Trophoblast cell (in vitro differentiated cells and primary cell): ENCODE data around the gene BICD2.
A peak's percentile ranks its signal among the peaks of the same experiment; 100 is the strongest.

Experiments
- DNase-seq, 2 donors: peaks; one replicate each; pipeline ENCODE4 v3.0.0-alpha.2; 2016
- H2AFZ ChIP-seq: 2 replicates; pipeline ENCODE4 v1.6.1; 2013; ENCODE audit warnings: low read length, moderate library complexity, mild to moderate bottlenecking; ENCODE audit not compliant: insufficient read depth, poor library complexity
- H2AK5ac ChIP-seq: 2 replicates; pipeline ENCODE4 v1.6.1; 2013; ENCODE audit warnings: mild to moderate bottlenecking, low read length
- H2BK120ac ChIP-seq: 2 replicates; pipeline ENCODE4 v1.6.1; 2013; ENCODE audit warnings: low read length, mild to moderate bottlenecking, moderate library complexity; ENCODE audit not compliant: insufficient read depth, poor library complexity
- H2BK12ac ChIP-seq: 2 replicates; pipeline ENCODE4 v1.6.1; 2013; ENCODE audit warnings: mild to moderate bottlenecking, low read length, moderate library complexity
- H2BK5ac ChIP-seq: 2 replicates; pipeline ENCODE4 v1.6.1; 2013; ENCODE audit warnings: low read length, low read depth, moderate library complexity, mild to moderate bottlenecking; ENCODE audit not compliant: poor library complexity
- H3K14ac ChIP-seq: 2 replicates; pipeline ENCODE4 v1.6.1; 2013; ENCODE audit warnings: mild to moderate bottlenecking, low read length
- H3K18ac ChIP-seq: 2 replicates; pipeline ENCODE4 v1.6.1; 2013; ENCODE audit warnings: mild to moderate bottlenecking, low read length
- H3K23ac ChIP-seq: 2 replicates; pipeline ENCODE4 v1.6.1; 2013; ENCODE audit warnings: low read length
- H3K27ac ChIP-seq: 2 replicates; pipeline ENCODE4 v1.5.1; 2013; ENCODE audit warnings: low read depth, mild to moderate bottlenecking, inconsistent platforms, low read length, moderate library complexity
- H3K27me3 ChIP-seq: 2 replicates; pipeline ENCODE4 v1.6.1; 2013; ENCODE audit warnings: inconsistent platforms, mild to moderate bottlenecking, low read length, moderate library complexity; ENCODE audit not compliant: insufficient read depth
- H3K36me3 ChIP-seq, 2 experiments: 1 replicate in 1 of 2; 2 replicates in 1 of 2; pipeline ENCODE4 v1.6.1; 2013; ENCODE audit warnings: low read length in 2 of 2, mild to moderate bottlenecking in 2 of 2, moderate library complexity in 1 of 2; ENCODE audit not compliant: insufficient read depth in 2 of 2, control insufficient read depth in 1 of 2
- H3K4ac ChIP-seq: 2 replicates; pipeline ENCODE4 v1.6.1; 2013; ENCODE audit warnings: low read depth, mild to moderate bottlenecking, low read length, moderate library complexity
- H3K4me1 ChIP-seq, 2 experiments: 1 replicate in 1 of 2; 2 replicates in 1 of 2; pipeline ENCODE4 v1.6.1; 2013; ENCODE audit warnings: low read length in 2 of 2, mild to moderate bottlenecking in 2 of 2, moderate library complexity in 1 of 2; ENCODE audit not compliant: insufficient read depth in 2 of 2, control insufficient read depth in 1 of 2
- H3K4me2 ChIP-seq: 2 replicates; pipeline ENCODE4 v1.6.1; 2013; ENCODE audit warnings: inconsistent platforms, mild to moderate bottlenecking, low read length, moderate library complexity
- H3K4me3 ChIP-seq: 2 replicates; pipeline ENCODE4 v1.5.1; 2013; ENCODE audit warnings: mild to moderate bottlenecking, low read depth, low read length, inconsistent platforms
- H3K79me1 ChIP-seq: one replicate; pipeline ENCODE4 v1.6.1; 2013; ENCODE audit warnings: low read length
- H3K79me2 ChIP-seq: 2 replicates; pipeline ENCODE4 v1.6.1; 2013; ENCODE audit warnings: low read length, mild to moderate bottlenecking; ENCODE audit not compliant: control insufficient read depth, insufficient read depth, poor library complexity
- H3K9ac ChIP-seq: 2 replicates; pipeline ENCODE4 v1.6.1; 2013; ENCODE audit warnings: mild to moderate bottlenecking, low read length
- H3K9me3 ChIP-seq: 2 replicates; pipeline ENCODE4 v1.6.1; 2013; ENCODE audit warnings: low read depth, mild to moderate bottlenecking, control low read depth, inconsistent platforms, low read length; ENCODE audit not compliant: insufficient read depth
- H4K12ac ChIP-seq: 2 replicates; pipeline ENCODE4 v1.6.1; 2013; ENCODE audit warnings: low read depth, mild to moderate bottlenecking, low read length, moderate library complexity
- H4K8ac ChIP-seq: 2 replicates; pipeline ENCODE4 v1.6.1; 2013; ENCODE audit warnings: low read depth, mild to moderate bottlenecking, low read length, moderate library complexity
- H4K91ac ChIP-seq: one replicate; pipeline ENCODE4 v1.6.1; 2013; ENCODE audit warnings: low read depth, mild to moderate bottlenecking, low read length, moderate library complexity
- WGBS: extraction: QIAGEN DNeasy Blood & Tissue Kit; methylation state at CpG from one replicate; pipeline ENCODE4 v1.1.7; 2013; ENCODE audit warnings: missing lambda C conversion rate; ENCODE audit not compliant: insufficient read length, insufficient coverage; ENCODE audit errors: extremely low coverage; 5-methylcytosine and 5-hydroxymethylcytosine counted together

The BICD2 gene

DNA sequence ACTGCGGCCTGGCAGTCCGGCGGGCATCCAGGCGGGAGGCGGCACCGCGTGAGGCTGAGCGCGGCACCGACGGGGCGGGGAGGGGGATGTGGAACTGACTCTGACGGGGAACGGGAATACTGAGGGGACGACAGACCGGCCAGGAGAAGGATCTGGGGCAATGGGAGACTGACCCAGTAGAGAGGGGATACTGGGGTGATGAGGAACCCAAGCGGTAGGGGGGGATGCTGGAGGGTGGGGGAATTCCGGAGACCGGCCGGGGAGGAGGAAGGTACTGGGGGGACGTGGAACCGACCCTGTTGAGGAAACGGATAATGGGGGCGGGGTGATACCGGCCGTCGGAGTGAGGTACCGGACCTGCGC, 95.1 kb downstream of the BICD2 start:
- H4K8ac ChIP-seq, result peak overlapping the region; percentile 89
- WGBS, result no CpG with 5 or more reads among the region's 29 CpGs
- peaks cover 9 to 23% of the 10 kb centered on the region in 2 experiments for H3K4me1 ChIP-seq
- H3K27ac ChIP-seq, result peak overlapping the region; percentile 45
- H3K79me2 ChIP-seq, result peaks cover 11% of the 10 kb centered on the region
- H2AK5ac ChIP-seq, result peak overlapping the region; percentile 27
- peak overlapping the region; percentile 59 for H4K12ac ChIP-seq
- H4K91ac ChIP-seq, result peak overlapping the region; percentile 56
- peak overlapping the region; percentile 54 for H3K4ac ChIP-seq
- peak overlapping the region; percentile 88 for H3K18ac ChIP-seq
- peak overlapping the region; percentile 71 for H3K14ac ChIP-seq
- peak overlapping the region; percentile 42 for H3K9ac ChIP-seq
- peak overlapping the region; percentile 85 for H2AFZ ChIP-seq
- H2BK12ac ChIP-seq, result no peak overlapping the region
- H3K4me3 ChIP-seq, result peak overlapping the region; percentile 92
- peaks cover 4 to 11% of the 10 kb centered on the region in 2 experiments for H3K36me3 ChIP-seq
- DNase-seq, result no peak
- H2BK5ac ChIP-seq, result peak overlapping the region; percentile 67
- peak overlapping the region; percentile 43 for H2BK120ac ChIP-seq
- peak overlapping the region; percentile 98 for H3K4me2 ChIP-seq
- no peaks in the 10 kb centered on the region for H3K27me3 ChIP-seq
- no peaks in the 10 kb centered on the region for H3K9me3 ChIP-seq
- peaks cover 11% of the 10 kb centered on the region for H3K79me1 ChIP-seq
- H3K23ac ChIP-seq, result no peak overlapping the region

DNA sequence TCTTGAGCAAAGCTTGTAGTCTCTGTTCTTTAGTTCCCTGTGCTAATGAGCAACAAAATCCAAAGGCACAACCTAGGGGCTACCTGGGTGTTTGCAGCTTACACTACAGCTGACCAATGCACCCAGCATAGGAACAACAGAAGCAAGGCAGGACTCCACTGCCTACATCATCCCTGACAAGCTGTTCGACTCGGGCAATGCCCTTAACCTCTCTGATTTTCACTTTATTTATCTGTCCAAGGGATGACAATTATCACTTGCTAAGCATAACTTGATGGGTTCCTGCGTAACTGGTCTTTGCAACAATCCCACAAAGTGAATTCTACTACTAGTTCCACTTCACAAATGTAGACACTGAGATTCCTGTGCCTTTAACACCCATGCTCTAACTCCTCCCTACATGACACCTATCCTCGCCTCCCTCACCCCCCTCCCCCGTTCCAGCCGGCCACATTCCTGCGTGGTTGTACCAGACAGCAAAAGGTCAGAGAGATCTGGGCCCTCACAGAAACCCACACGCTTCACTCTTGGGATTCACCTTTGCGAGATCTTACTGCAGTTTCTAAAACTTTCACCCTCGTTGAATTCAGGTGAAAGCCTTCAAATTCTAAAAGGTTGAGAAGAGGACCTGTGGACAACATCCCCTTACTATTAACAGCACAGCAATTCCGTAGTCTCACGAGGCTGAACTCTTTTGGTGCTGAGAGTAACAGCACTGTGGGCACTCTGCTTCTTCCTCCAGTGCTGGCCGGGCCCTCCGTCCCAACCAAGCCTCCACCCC, 95.7 kb downstream of the BICD2 start:
- Histone ChIP-seq H3K9ac (peak overlapping the region; percentile 42), H3K27ac (peak overlapping the region; percentile 45), H3K9me3 (no peaks in the 10 kb centered on the region), H2BK5ac (peak overlapping the region; percentile 8), H3K4me1 (peaks cover 11 to 23% of the 10 kb centered on the region in 2 experiments), H3K18ac (peak overlapping the region; percentile 88), H4K91ac (peak overlapping the region; percentile 56), H3K79me2 (peaks cover 12% of the 10 kb centered on the region), H3K23ac (no peak overlapping the region), H3K4ac (peak overlapping the region; percentile 54), H2AFZ (peak overlapping the region; percentile 33), H3K27me3 (no peaks in the 10 kb centered on the region), H3K4me3 (peak overlapping the region; percentile 92), H3K79me1 (peaks cover 11% of the 10 kb centered on the region), H3K36me3 (peaks cover 5 to 15% of the 10 kb centered on the region in 2 experiments), H2BK120ac (peak overlapping the region; percentile 2), H2AK5ac (no peak overlapping the region), H3K4me2 (peak overlapping the region; percentile 98), H2BK12ac (no peak overlapping the region), H4K12ac (peak overlapping the region; percentile 13), H3K14ac (peak overlapping the region; percentile 71), H4K8ac (peak overlapping the region; percentile 89)
- WGBS, result no CpG with 5 or more reads among the region's 14 CpGs
- DNase-seq, result peak; percentile 69 to 75

DNA sequence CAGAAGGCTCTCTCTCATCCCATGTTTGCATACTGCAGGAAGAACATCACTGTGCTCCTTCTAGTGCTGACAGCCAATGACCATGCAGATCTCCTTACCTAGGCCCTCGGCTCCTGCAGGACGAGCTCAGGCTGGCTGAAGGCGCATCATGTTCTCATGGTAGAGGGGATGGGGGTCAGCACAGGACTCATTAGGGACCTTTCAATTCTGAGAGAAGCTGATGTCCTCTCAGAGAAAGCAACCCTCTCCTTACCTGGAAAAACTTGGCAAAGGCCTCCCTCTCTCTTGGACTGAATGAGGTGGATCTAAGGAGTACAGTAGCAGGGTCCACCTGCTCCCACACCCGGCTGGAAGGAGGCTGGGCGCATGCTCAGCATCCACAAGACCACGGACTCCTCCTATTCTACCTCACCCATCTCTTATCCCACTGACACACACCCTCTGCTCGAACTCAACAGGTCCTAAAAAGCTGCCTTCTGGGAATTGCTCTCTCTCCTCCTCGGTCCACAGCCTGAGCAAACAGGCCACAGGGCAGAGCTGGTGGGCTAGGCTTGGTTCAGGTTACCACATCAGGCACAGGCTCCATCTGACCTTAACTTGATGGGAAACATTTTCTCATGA, 97.6 kb downstream of the BICD2 start:
- Histone ChIP-seq H3K27ac (no peak overlapping the region), H3K9ac (no peak overlapping the region), H2AFZ (no peak overlapping the region), H3K27me3 (no peaks in the 10 kb centered on the region), H4K12ac (no peak overlapping the region), H4K8ac (no peak overlapping the region), H3K4me1 (peaks cover 14 to 23% of the 10 kb centered on the region in 2 experiments), H3K14ac (no peak overlapping the region), H3K79me2 (peaks cover 12% of the 10 kb centered on the region), H3K36me3 (peaks cover 7 to 21% of the 10 kb centered on the region in 2 experiments), H2BK12ac (no peak overlapping the region), H3K9me3 (no peaks in the 10 kb centered on the region), H3K4me3 (peak overlapping the region; percentile 5), H3K18ac (no peak overlapping the region), H3K4ac (peak overlapping the region; percentile 40), H3K79me1 (peaks cover 11% of the 10 kb centered on the region), H3K23ac (no peak overlapping the region), H3K4me2 (no peak overlapping the region), H2BK5ac (no peak overlapping the region), H2BK120ac (no peak overlapping the region), H2AK5ac (no peak overlapping the region), H4K91ac (no peak overlapping the region)
- no peak for DNase-seq
- no CpG with 5 or more reads among the region's 8 CpGs for WGBS

DNA sequence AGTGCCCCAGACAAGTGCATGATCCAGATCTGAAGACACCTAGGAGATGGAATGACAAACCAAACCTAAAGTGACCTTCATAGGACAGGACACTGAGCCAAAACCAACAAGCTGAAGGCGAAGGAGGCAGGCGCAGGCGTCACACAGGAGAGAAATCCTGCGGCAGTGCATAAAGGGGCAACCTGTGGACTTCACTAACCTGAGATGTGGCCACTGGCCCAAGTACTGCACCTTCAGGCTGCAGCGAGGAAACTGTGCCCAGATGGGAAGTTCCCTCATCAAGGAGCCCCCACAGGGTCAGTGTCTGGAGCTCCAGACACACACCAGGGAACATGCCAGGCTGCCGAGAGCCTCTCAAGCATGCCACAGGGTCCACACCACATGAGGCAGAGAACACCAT, 98.4 kb downstream of the BICD2 start:
- peaks cover 13% of the 10 kb centered on the region for H3K79me2 ChIP-seq
- no peak for DNase-seq
- peaks cover 10 to 21% of the 10 kb centered on the region in 2 experiments for H3K36me3 ChIP-seq
- H3K4me1 ChIP-seq, result peaks cover 10 to 19% of the 10 kb centered on the region in 2 experiments
- H2BK12ac ChIP-seq, result no peak overlapping the region
- H3K23ac ChIP-seq, result no peak overlapping the region
- peaks cover 11% of the 10 kb centered on the region for H3K79me1 ChIP-seq
- no peak overlapping the region for H2AK5ac ChIP-seq
- no peak overlapping the region for H4K12ac ChIP-seq
- no peak overlapping the region for H3K18ac ChIP-seq
- no peak overlapping the region for H2BK5ac ChIP-seq
- H3K27ac ChIP-seq, result no peak overlapping the region
- no peak overlapping the region for H3K4me3 ChIP-seq
- no peaks in the 10 kb centered on the region for H3K27me3 ChIP-seq
- no peak overlapping the region for H3K4me2 ChIP-seq
- no peak overlapping the region for H4K91ac ChIP-seq
- H4K8ac ChIP-seq, result no peak overlapping the region
- H2AFZ ChIP-seq, result no peak overlapping the region
- no peak overlapping the region for H3K14ac ChIP-seq
- no CpG with 5 or more reads among the region's 6 CpGs for WGBS
- H3K9me3 ChIP-seq, result no peaks in the 10 kb centered on the region
- no peak overlapping the region for H3K4ac ChIP-seq
- H3K9ac ChIP-seq, result no peak overlapping the region
- no peak overlapping the region for H2BK120ac ChIP-seq
